Activated CD4-positive, alpha-beta T cell treated with anti-CD3 and anti-CD28 coated beads, Interleukin-2, amount 50 U/mL, for 24 hours (primary cell): ENCODE measurements around the gene HIRA.

Source experiments
- DNase-seq, 2 donors: peaks; one replicate each; pipeline ENCODE4 v3.0.0-alpha.2; 2020; ENCODE audit warnings: low read depth in 1 of 2, low spot score in 1 of 2

HIRA gene

GRCh38 chr22:19287076-19287707 is 144.3 kb downstream of the HIRA start:
- no peak for DNase-seq

GRCh38 chr22:19285831-19286230 is 145.7 kb downstream of the HIRA start:
- DNase-seq: no peak
